Upper lobe of left lung (tissue), 4 donors: ENCODE results near the gene HPCAL1.

ENCODE experiments used
- CTCF ChIP-seq, 6 experiments: fragments of 450-650 bp in 4 of 6; fragments of 200-600 bp in 2 of 6; sonication (generic) in 2 of 6; IDR thresholded peaks; one replicate each; pipeline ENCODE4 v1.5.1; 2016 to 2019; ENCODE audit warnings: antibody characterized with exemption in 6 of 6
- POLR2A ChIP-seq, 4 donors: fragments of 450-650 bp; IDR thresholded peaks; one replicate each; pipeline ENCODE4 v1.5.1; 2016 to 2017; ENCODE audit warnings: antibody characterized with exemption in 4 of 4, mild to moderate bottlenecking in 2 of 4
- POLR2AphosphoS5 ChIP-seq, 2 donors: sonication (generic); formaldehyde crosslinking; IDR thresholded peaks; one replicate each; pipeline ENCODE4 v1.5.1; 2017; ENCODE audit warnings: antibody characterized with exemption in 2 of 2

DNA sequence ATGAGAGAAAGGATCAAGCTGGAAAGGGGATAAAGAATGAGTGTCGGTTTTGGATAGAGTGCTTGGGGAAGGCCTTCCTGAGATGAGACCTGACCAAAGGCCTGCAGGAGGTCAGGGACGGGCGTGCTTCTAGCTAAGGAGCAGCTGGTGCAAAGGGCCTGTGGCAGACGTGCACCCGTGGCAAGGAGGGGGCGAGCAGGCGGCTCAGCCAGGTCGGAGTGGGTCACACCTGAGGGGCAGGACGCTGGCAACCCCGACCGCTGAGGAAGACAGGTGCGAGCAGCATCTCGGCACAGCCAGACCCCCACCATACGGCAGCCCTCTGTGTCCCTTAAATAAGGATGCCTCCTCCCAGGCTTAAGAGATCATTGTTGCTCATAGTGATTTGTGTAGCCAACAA lies 97.3 kb downstream of the HPCAL1 start:
- TF ChIP-seq CTCF (IDR thresholded peaks at IDR 0.05): no peak
- TF ChIP-seq POLR2A (IDR thresholded peaks at IDR 0.05): no peak
- no peak for TF ChIP-seq POLR2AphosphoS5 (IDR thresholded peaks at IDR 0.05)
